ENCODE measurements around the gene CACTIN.

DNA sequence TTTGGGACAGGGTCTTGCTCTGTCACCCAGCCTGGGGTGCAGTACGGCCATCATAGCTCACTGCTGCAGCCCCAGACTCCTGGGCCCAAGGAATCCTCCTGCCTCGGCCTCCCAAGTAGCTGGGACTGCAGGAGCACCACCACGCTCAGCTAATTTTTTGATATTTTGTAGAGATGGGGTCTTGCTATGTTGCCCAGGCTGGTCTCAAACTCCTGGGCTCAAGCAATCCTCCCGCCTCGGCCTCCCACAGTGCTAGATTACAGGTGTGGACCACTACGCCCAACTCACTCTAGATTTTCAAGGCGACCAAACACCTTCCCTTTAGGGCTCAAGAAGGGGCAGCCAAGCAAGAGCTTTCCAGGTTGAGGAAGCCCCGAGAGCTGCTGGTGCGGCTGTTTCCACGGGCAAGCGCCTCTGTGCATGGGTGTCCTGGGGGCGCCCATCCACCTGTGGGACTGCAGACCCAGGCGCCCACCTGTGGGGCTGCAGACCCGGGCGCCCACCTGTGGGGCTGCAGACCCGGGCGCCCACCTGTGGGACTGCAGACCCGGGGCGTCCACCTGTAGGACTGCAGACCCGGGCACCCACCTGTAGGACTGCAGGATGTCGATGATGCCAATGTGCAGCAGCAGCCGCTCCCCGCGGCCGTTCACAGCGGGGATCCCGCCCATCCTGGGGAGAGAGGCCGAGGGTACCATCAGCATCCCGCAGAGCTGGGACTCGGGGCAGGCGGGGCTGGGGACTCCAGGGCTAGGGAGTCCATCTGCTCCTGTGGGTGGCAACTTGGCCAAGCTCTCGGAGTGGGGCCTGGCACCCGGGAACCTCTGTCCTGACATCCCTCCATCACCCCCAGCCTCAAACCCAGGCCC is 21.7 kb upstream of the CACTIN start:
- TF ChIP-seq TAF1 (IDR thresholded peaks at IDR 0.05; ENCODE audit: borderline replicate concordance, low read depth, low read length) (no peak), POLR2AphosphoS5 (IDR thresholded peaks at IDR 0.05; ENCODE audit: low read depth, low read length) (no peak)
